ENCODE data around the gene CAB39L. TPM values are rescaled to one million over a fixed set of nuclear protein-coding genes. Genes with fewer than 3 reads are reported as not detected.

CAB39L gene
- total and polyA plus RNA-seq, 2 of the 13 experiments (the other 11 are each of a cell fraction or from before 2014, with no cell fraction given): 3.1 to 6.1 TPM

DNA sequence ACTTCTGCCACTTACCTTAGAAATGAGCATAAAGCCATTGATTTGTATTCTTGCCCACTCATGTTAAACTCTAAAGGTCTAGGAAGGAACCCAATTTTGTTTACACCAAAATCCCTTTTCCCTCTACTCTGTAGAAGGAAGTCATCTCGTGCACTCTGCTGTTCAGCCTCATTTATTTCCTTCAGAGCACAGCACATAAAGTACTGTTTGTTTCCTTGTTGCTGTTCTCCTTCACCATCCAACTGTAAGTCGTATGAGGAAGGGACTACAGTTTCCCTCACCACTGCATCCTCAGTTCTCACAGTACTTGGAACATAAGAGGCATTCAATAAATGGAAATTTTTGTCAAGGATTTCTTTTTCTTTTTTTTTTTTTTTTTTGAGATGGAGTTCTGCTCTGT, 171.6 kb downstream of the CAB39L start:
- intact Hi-C loops (cut with micrococcal nuclease; ENCODE audit: unreplicated experiment): no loop called here
- H2AFZ ChIP-seq (ENCODE audit: low read length): no peak overlapping the region
- CTCF ChIA-PET (ENCODE audit: low intra/inter-chr PET ratio, low total read pairs): no interaction called here
- H3K9ac ChIP-seq (ENCODE audit: insufficient read depth, low read depth, low read length): no peak overlapping the region
- no peaks in the 10 kb centered on the region for H4K20me1 ChIP-seq (ENCODE audit: insufficient read depth, low read length)
- no peaks in the 10 kb centered on the region for H3K79me2 ChIP-seq (ENCODE audit: insufficient read depth, low read length)
- peaks cover 0 to 6% of the 10 kb centered on the region in 2 experiments; a peak in 1 of 5 replicates for H3K36me3 ChIP-seq (replicated peaks in 1 of 2; ENCODE audit: control insufficient read depth in 1 of 2, insufficient read depth in 2 of 2, low read length in 2 of 2)
- WGBS (ENCODE audit: low lambda C conversion rate): 74% methylated on average over 2 of the region's 2 CpGs
- in situ Hi-C loops (cut with HindIII; ENCODE audit: extremely low pct_ligation_motif_present, low pct_unique_long_range_greater_than_20kb): no loop called here
- FAIRE-seq (no peak), DNase-seq (ENCODE audit: low spot score) (no peak), ATAC-seq (no peak)
- TF ChIP-seq MIXL1 (CRISPR knock-in tag; IDR thresholded peaks at IDR 0.05) (no peak), KLF9 (CRISPR knock-in tag; IDR thresholded peaks at IDR 0.05; ENCODE audit: low read depth) (no peak), NRL (CRISPR knock-in tag; IDR thresholded peaks at IDR 0.05; ENCODE audit: borderline replicate concordance) (no peak)
- TF ChIP-seq, protein P1, sequence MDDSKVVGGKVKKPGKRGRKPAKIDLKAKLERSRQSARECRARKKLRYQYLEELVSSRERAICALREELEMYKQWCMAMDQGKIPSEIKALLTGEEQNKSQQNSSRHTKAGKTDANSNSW (CRISPR knock-in tag; IDR thresholded peaks at IDR 0.05; ENCODE audit: borderline replicate concordance): no peak
- H3K4me1 ChIP-seq (ENCODE audit: insufficient read depth, low read length): no peaks in the 10 kb centered on the region
- H3K27me3 ChIP-seq (ENCODE audit: control insufficient read depth in 1 of 2, insufficient read depth in 2 of 2, low read length in 2 of 2): no peaks in the 10 kb centered on the region
- no peak overlapping the region for H3K4me3 ChIP-seq (replicated peaks in 1 of 3; ENCODE audit: insufficient read depth in 1 of 3, low read depth in 2 of 3, low read length in 3 of 3)
- no TSS peak for BruUV-seq (replicated peaks)
- no peaks in the 10 kb centered on the region for H3K9me3 ChIP-seq (ENCODE audit: low read length)
- no peak overlapping the region for H3K4me2 ChIP-seq (ENCODE audit: low read depth, low read length)
- POLR2A ChIA-PET: no interaction called here
- H3K27ac ChIP-seq (ENCODE audit: extremely low read length, insufficient read depth, low read length): no peak overlapping the region

DNA sequence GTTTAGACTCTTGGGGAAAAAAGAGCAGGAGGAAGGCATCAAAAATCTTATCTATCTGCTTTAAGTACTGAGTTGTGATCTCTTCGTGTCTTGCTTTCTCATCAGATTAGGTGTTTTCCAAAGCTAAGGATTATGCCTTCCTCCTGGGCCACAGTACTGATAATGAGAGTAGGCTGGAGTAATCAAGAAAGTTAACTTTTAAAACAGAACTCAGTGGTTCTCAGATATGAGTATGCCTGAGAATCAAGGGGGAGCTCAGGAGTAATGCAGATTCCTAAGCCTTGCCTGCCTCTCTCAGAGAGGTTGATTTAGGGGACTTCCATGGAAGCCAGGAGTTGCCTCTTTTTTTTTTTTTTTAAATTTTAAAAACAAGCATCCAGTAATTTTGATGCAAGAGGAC, 172.6 kb downstream of the CAB39L start:
- no peak for FAIRE-seq
- H3K4me2 ChIP-seq (ENCODE audit: low read depth, low read length): no peak overlapping the region
- no peak overlapping the region for H2AFZ ChIP-seq (ENCODE audit: low read length)
- in situ Hi-C loops (cut with HindIII; ENCODE audit: extremely low pct_ligation_motif_present, low pct_unique_long_range_greater_than_20kb) (no loop called here), intact Hi-C loops (cut with micrococcal nuclease; ENCODE audit: unreplicated experiment) (no loop called here)
- DNase-seq (ENCODE audit: low spot score): no peak
- H3K79me2 ChIP-seq (ENCODE audit: insufficient read depth, low read length): no peaks in the 10 kb centered on the region
- H4K20me1 ChIP-seq (ENCODE audit: insufficient read depth, low read length): no peaks in the 10 kb centered on the region
- ATAC-seq: no peak
- no peaks in the 10 kb centered on the region for H3K9me3 ChIP-seq (ENCODE audit: low read length)
- no peaks in the 10 kb centered on the region for H3K4me1 ChIP-seq (ENCODE audit: insufficient read depth, low read length)
- ChIA-PET POLR2A (no interaction called here), CTCF (ENCODE audit: low intra/inter-chr PET ratio, low total read pairs) (no interaction called here)
- no peak overlapping the region for H3K4me3 ChIP-seq (replicated peaks in 1 of 3; ENCODE audit: insufficient read depth in 1 of 3, low read depth in 2 of 3, low read length in 3 of 3)
- no peak overlapping the region for H3K9ac ChIP-seq (ENCODE audit: insufficient read depth, low read depth, low read length)
- peaks cover 0 to 6% of the 10 kb centered on the region in 2 experiments; a peak in 1 of 5 replicates for H3K36me3 ChIP-seq (replicated peaks in 1 of 2; ENCODE audit: control insufficient read depth in 1 of 2, insufficient read depth in 2 of 2, low read length in 2 of 2)
- no peak overlapping the region for H3K27ac ChIP-seq (ENCODE audit: extremely low read length, insufficient read depth, low read length)
- no TSS peak for BruUV-seq (replicated peaks)
- no peaks in the 10 kb centered on the region for H3K27me3 ChIP-seq (ENCODE audit: control insufficient read depth in 1 of 2, insufficient read depth in 2 of 2, low read length in 2 of 2)
- 0% methylated on average over 1 of the region's 1 CpG for WGBS (ENCODE audit: low lambda C conversion rate)
- TF ChIP-seq NFIC (IDR thresholded peaks at IDR 0.05; ENCODE audit: low read length) (no peak), SPEN (CRISPR knock-in tag; IDR thresholded peaks at IDR 0.05; ENCODE audit: low read depth) (no peak), RBFOX2 (IDR thresholded peaks at IDR 0.05; ENCODE audit: low read depth, low read length) (no peak), TBX3 (IDR thresholded peaks at IDR 0.05; ENCODE audit: borderline replicate concordance) (no peak), MIXL1 (CRISPR knock-in tag; IDR thresholded peaks at IDR 0.05) (no peak), MEIS2 (CRISPR knock-in tag; IDR thresholded peaks at IDR 0.05) (no peak), ZFY (CRISPR knock-in tag; IDR thresholded peaks at IDR 0.05) (no peak), ZNF530 (CRISPR knock-in tag; IDR thresholded peaks at IDR 0.05; ENCODE audit: low read depth) (no peak), GPN1 (CRISPR knock-in tag; IDR thresholded peaks at IDR 0.05; ENCODE audit: borderline replicate concordance) (no peak)
- TF ChIP-seq, protein P2, sequence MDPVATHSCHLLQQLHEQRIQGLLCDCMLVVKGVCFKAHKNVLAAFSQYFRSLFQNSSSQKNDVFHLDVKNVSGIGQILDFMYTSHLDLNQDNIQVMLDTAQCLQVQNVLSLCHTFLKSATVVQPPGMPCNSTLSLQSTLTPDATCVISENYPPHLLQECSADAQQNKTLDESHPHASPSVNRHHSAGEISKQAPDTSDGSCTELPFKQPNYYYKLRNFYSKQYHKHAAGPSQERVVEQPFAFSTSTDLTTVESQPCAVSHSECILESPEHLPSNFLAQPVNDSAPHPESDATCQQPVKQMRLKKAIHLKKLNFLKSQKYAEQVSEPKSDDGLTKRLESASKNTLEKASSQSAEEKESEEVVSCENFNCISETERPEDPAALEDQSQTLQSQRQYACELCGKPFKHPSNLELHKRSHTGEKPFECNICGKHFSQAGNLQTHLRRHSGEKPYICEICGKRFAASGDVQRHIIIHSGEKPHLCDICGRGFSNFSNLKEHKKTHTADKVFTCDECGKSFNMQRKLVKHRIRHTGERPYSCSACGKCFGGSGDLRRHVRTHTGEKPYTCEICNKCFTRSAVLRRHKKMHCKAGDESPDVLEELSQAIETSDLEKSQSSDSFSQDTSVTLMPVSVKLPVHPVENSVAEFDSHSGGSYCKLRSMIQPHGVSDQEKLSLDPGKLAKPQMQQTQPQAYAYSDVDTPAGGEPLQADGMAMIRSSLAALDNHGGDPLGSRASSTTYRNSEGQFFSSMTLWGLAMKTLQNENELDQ (CRISPR knock-in tag; IDR thresholded peaks at IDR 0.05; ENCODE audit: borderline replicate concordance): no peak

Measured in HepG2 (cell line).